Stomach (tissue), 9 donors: Measurements from ENCODE around the gene DIAPH3. TPM values are rescaled to one million over a fixed set of nuclear protein-coding genes. Genes with fewer than 3 reads are reported as not detected.
A peak's percentile ranks its signal among the peaks of the same experiment; 100 is the strongest.

Source experiments
- DNase-seq, 2 donors: peaks; one replicate each; pipeline versions ENCODE4 v3.0.0 to v3.0.0-alpha.2; 2013 to 2019
- H3K27ac ChIP-seq, 5 donors: fragments of 200-600 bp in 4 of 5; sonication (generic) in 4 of 5; one replicate each; pipeline ENCODE4 v1.5.1; 2013 to 2019; ENCODE audit warnings: mild to moderate bottlenecking in 1 of 5, moderate library complexity in 1 of 5
- H3K27me3 ChIP-seq, 3 donors: fragments of 200-600 bp; sonication (generic); one replicate each; pipeline ENCODE4 v1.5.1; 2017 to 2019; ENCODE audit warnings: mixed run types in 1 of 3
- H3K36me3 ChIP-seq, 4 donors: fragments of 200-600 bp; sonication (generic); 1 replicate in 3 of 4; 2 replicates in 1 of 4; pipeline ENCODE4 v1.5.1; 2016 to 2019
- H3K4me1 ChIP-seq, 4 donors: fragments of 200-600 bp; sonication (generic); one replicate each; pipeline ENCODE4 v1.5.1; 2016 to 2019
- H3K4me3 ChIP-seq, 4 donors: fragments of 200-600 bp; sonication (generic) in 3 of 4; one replicate each; pipeline ENCODE4 v1.5.1; 2016 to 2019; ENCODE audit warnings: mild to moderate bottlenecking in 1 of 4
- H3K9me3 ChIP-seq, 4 donors: fragments of 200-600 bp; sonication (generic); one replicate each; pipeline ENCODE4 v1.5.1; 2016 to 2019
- EP300 ChIP-seq: sonication (generic); formaldehyde crosslinking; IDR thresholded peaks from one replicate; pipeline ENCODE4 v1.6.1; 2017; ENCODE audit warnings: antibody characterized with exemption
- POLR2A ChIP-seq, 4 donors: fragments of 450-650 bp; IDR thresholded peaks; one replicate each; pipeline ENCODE4 v1.6.1; 2016; ENCODE audit warnings: antibody characterized with exemption in 4 of 4, control low read depth in 2 of 4, mild to moderate bottlenecking in 1 of 4, moderate library complexity in 1 of 4
- POLR2AphosphoS5 ChIP-seq, 3 donors: sonication (generic); formaldehyde crosslinking; IDR thresholded peaks; one replicate each; pipeline ENCODE4 v1.6.1; 2016; ENCODE audit warnings: antibody characterized with exemption in 3 of 3
- WGBS, 5 donors: extraction: QIAGEN DNeasy Blood & Tissue Kit in 3 of 5; methylation state at CpG; one replicate each; pipeline versions ENCODE4 v1.1.5 to v1.1.7; 2013 to 2018; 5-methylcytosine and 5-hydroxymethylcytosine counted together
- intact Hi-C: fragments of 100-400 bp; cut with DNase I; formaldehyde crosslinking; loops from one replicate; pipeline ENCODE4 v1.15.1; 2023; ENCODE audit warnings: low total_unique reads
- polyA plus RNA-seq, 3 donors: library from polyadenylated mRNA; stranded (reverse); fragments of 200-250 nt; gene quantifications; one replicate each; pipeline ENCODE4 v1.2.3, GENCODE V29; 2013
- total RNA-seq, 5 donors: library from RNA; depleted of rRNA; stranded (reverse); fragments of >200 nt; gene quantifications; one replicate each; pipeline versions ENCODE4 v1.1.0 to v1.2.3, GENCODE V29; 2014 to 2016
- TF ChIP-seq, protein P1 (sequence below), 7 experiments: fragments of 450-650 bp in 4 of 7; fragments of 200-600 bp in 3 of 7; sonication (generic) in 3 of 7; IDR thresholded peaks; one replicate each; pipeline ENCODE4 v1.5.1; 2016 to 2019; ENCODE audit warnings: antibody characterized with exemption in 7 of 7, control low read depth in 2 of 7, mild to moderate bottlenecking in 1 of 7
- donor health status: healthy with polysubstance abuse.
- donor health status: Bipolar disorder and iron deficiency.
- donor health status: healthy.

DIAPH3 gene
- total and polyA plus RNA-seq, 8 donors, result 2.5 to 12.1 (median 4.6) TPM

- Histone ChIP-seq H3K27ac (peak overlapping the region in 1 of 5 donors; percentile 10), H3K27me3 (no peaks in the 10 kb centered on the region), H3K9me3 (no peaks in the 10 kb centered on the region), H3K4me3 (no peak overlapping the region), H3K4me1 (peaks cover 0 to 9% (median 4%) of the 10 kb centered on the region in 4 donors), H3K36me3 (no peaks in the 10 kb centered on the region)
- no peak for TF ChIP-seq EP300
- TF ChIP-seq POLR2A (IDR thresholded peaks at IDR 0.05), result no peak
- no peak for TF ChIP-seq POLR2AphosphoS5 (IDR thresholded peaks at IDR 0.05)
- TF ChIP-seq, protein P1, sequence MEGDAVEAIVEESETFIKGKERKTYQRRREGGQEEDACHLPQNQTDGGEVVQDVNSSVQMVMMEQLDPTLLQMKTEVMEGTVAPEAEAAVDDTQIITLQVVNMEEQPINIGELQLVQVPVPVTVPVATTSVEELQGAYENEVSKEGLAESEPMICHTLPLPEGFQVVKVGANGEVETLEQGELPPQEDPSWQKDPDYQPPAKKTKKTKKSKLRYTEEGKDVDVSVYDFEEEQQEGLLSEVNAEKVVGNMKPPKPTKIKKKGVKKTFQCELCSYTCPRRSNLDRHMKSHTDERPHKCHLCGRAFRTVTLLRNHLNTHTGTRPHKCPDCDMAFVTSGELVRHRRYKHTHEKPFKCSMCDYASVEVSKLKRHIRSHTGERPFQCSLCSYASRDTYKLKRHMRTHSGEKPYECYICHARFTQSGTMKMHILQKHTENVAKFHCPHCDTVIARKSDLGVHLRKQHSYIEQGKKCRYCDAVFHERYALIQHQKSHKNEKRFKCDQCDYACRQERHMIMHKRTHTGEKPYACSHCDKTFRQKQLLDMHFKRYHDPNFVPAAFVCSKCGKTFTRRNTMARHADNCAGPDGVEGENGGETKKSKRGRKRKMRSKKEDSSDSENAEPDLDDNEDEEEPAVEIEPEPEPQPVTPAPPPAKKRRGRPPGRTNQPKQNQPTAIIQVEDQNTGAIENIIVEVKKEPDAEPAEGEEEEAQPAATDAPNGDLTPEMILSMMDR (IDR thresholded peaks at IDR 0.05), result no peak
- 20 to 31% (median 30%) methylated on average over 1 of the region's 1 CpG for WGBS, 5 donors
- intact Hi-C loops, result no loop called here
- peak in 1 of 2 donors; percentile 35 for DNase-seq
Observed at GRCh38 chr13:59691501-59692066, 472.1 kb downstream of the DIAPH3 start.

DNA sequence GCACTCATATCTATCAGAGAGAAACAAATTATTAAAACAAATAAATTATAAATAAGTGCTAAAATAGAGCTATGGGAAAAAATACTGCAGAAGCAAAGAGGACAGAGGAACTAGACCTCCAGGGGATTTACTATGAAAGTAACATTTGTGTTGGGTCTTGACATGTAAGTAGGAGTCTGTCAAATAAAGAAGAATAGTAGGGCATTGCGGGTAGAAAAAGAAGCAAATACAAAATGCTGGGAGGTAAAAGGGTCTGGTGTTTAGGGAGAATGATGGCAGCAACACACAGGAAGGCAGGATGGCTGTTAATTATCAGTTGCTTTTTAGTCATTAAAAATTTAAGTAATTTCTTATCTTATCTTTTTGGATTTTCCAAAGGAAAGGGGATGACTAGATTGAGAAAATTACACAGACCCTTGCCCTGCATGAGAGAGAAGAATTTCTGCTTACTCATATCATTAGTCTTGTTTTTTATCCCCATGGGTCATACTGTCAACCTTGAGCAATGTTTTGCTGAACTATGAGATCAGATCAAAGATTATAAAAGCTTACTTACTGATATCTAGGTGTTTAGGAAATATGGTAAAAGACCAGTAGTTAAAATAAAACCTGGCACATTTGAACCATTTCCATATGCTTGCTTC lies 472.7 kb downstream of the DIAPH3 start:
- H3K4me3 ChIP-seq, result no peak overlapping the region
- peaks cover 0 to 9% (median 4%) of the 10 kb centered on the region in 4 donors for H3K4me1 ChIP-seq
- TF ChIP-seq, protein P1 (IDR thresholded peaks at IDR 0.05), result no peak
- TF ChIP-seq POLR2A (IDR thresholded peaks at IDR 0.05), result no peak
- no peak for TF ChIP-seq POLR2AphosphoS5 (IDR thresholded peaks at IDR 0.05)
- no peak for TF ChIP-seq EP300
- intact Hi-C loops, result no loop called here
- 94 to 100% (median 96%) methylated on average over 1 of the region's 1 CpG for WGBS, 5 donors
- no peaks in the 10 kb centered on the region for H3K9me3 ChIP-seq
- H3K27ac ChIP-seq, result peak overlapping the region in 1 of 5 donors; percentile 10
- no peaks in the 10 kb centered on the region for H3K36me3 ChIP-seq
- H3K27me3 ChIP-seq, result no peaks in the 10 kb centered on the region
- DNase-seq, result no peak

DNA sequence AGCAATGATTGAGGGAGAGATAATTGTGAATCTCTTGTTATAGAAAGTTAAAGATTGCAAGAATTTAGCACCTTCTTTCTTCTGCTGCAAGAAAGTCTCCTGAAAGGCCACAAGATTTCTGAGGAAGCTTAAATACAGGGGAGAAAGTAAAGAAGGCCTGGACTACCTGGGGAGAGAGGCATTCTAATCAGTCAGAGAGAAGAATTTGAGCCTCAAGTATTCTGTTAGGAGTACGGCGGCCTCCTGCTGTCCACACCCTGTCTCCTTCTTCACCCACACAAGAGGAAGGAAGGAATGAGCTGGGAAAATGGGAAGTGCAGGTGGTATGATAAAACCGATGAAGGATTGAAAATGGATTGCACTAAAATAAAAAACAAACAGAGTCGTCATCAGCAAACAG lies 474.7 kb downstream of the DIAPH3 start:
- H3K36me3 ChIP-seq, result no peaks in the 10 kb centered on the region
- no peaks in the 10 kb centered on the region for H3K9me3 ChIP-seq
- no peak overlapping the region for H3K4me3 ChIP-seq
- intact Hi-C loops, result loop anchor here (10.0 kb wide), 1 partner anchor 76 kb away; no protein-coding TSS in a partner anchor
- 88 to 94% (median 91%) methylated on average over 4 of the region's 4 CpGs for WGBS, 5 donors
- peaks cover 0 to 9% (median 4%) of the 10 kb centered on the region in 4 donors for H3K4me1 ChIP-seq
- no peaks in the 10 kb centered on the region for H3K27me3 ChIP-seq
- TF ChIP-seq POLR2A (IDR thresholded peaks at IDR 0.05), result no peak
- TF ChIP-seq, protein P1 (IDR thresholded peaks at IDR 0.05), result no peak
- TF ChIP-seq POLR2AphosphoS5 (IDR thresholded peaks at IDR 0.05), result no peak
- no peak for TF ChIP-seq EP300
- no peak for DNase-seq
- H3K27ac ChIP-seq, result no peak overlapping the region

DNA sequence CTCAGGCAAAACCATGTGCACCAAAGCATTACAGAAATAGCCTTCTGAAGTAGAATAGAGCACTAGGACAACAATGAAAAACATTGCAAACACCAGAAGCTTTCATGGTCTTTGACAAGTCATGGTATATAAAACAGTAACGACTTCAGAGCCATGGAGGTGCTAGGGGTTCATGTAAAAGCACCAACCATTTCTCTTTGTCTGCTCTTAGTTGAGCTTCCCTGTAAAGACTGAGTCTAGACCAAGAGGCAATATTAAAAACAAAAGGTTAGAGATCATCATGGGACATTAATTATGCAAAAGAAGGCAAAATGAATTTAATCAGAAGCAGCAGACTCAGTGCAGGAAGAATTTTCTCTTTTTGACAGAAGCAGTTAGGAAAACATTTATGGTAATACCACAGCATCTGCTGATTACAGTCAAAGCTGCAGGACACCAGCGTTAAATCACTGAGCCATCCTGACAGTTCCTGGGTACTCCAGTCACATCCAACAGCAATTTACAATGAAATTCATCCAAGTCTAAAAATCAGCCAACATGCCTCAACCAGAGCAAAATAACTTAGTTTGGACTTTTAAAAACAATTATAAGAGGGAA lies 476.8 kb downstream of the DIAPH3 start:
- Histone ChIP-seq H3K9me3 (no peaks in the 10 kb centered on the region), H3K4me1 (peaks cover 0 to 8% (median 3%) of the 10 kb centered on the region in 4 donors), H3K27ac (no peak overlapping the region), H3K27me3 (no peaks in the 10 kb centered on the region), H3K36me3 (no peaks in the 10 kb centered on the region), H3K4me3 (no peak overlapping the region)
- intact Hi-C loops, result loop anchor here (10.0 kb wide), 1 partner anchor 78 kb away; no protein-coding TSS in a partner anchor
- WGBS, 5 donors, result 70 to 81% (median 79%) methylated on average over 2 of the region's 2 CpGs
- no peak for DNase-seq
- TF ChIP-seq POLR2AphosphoS5 (IDR thresholded peaks at IDR 0.05), result no peak
- TF ChIP-seq, protein P1 (IDR thresholded peaks at IDR 0.05), result no peak
- no peak for TF ChIP-seq POLR2A (IDR thresholded peaks at IDR 0.05)
- TF ChIP-seq EP300, result no peak
